Colonic mucosa (tissue), 4 donors: ENCODE measurements around the gene KDM4C. TPM values are rescaled to one million over a fixed set of nuclear protein-coding genes. Genes with fewer than 3 reads are reported as not detected.
A peak's percentile ranks its signal among the peaks of the same experiment; 100 is the strongest.

Experiments used
- DNase-seq: peaks from one replicate; pipeline ENCODE4 v3.0.0-alpha.2; 2020
- H3K27ac ChIP-seq: fragments of 200-600 bp; one replicate; pipeline ENCODE4 v1.8.0; 2021
- H3K27me3 ChIP-seq: fragments of 200-600 bp; one replicate; pipeline ENCODE4 v1.8.0; 2021
- H3K36me3 ChIP-seq: fragments of 200-600 bp; one replicate; pipeline ENCODE4 v1.8.0; 2021
- H3K4me1 ChIP-seq: fragments of 200-600 bp; one replicate; pipeline ENCODE4 v1.8.0; 2021; ENCODE audit warnings: mild to moderate bottlenecking
- H3K4me3 ChIP-seq: fragments of 200-600 bp; one replicate; pipeline ENCODE4 v1.8.0; 2021
- H3K9ac ChIP-seq, 2 donors: one replicate each; pipeline ENCODE4 v1.7.0; 2013; ENCODE audit warnings: control low read depth in 2 of 2, low read depth in 2 of 2, low read length in 2 of 2
- H3K9me3 ChIP-seq: fragments of 200-600 bp; one replicate; pipeline ENCODE4 v1.8.0; 2021
- intact Hi-C: fragments of 100-400 bp; cut with DNase I; formaldehyde crosslinking; loops from one replicate; pipeline ENCODE4 v1.14.1; 2022
- total RNA-seq, 2 donors: library from RNA; stranded (reverse); fragmentation: NEBNext Ultra II Directional in 1 of 2; extraction: Animal tissue kit (Norgen Biotek cat#: 25700) in 1 of 2; gene quantifications; one replicate each; pipeline ENCODE4 v1.2.1, GENCODE V29; 2021
- TF ChIP-seq, protein P1 (sequence below): fragments of 200-600 bp; IDR thresholded peaks from one replicate; pipeline ENCODE4 v1.8.0; 2022; ENCODE audit warnings: antibody characterized with exemption, mild to moderate bottlenecking
- donor health status: healthy.
- donor health status: DM: no; HTN: no; CAD: no.
- donor health status: DM: no; HTN: no; CAD: no.

KDM4C gene
- total RNA-seq, 2 donors from 2014 or later = 37.3 to 42.0 TPM

DNA sequence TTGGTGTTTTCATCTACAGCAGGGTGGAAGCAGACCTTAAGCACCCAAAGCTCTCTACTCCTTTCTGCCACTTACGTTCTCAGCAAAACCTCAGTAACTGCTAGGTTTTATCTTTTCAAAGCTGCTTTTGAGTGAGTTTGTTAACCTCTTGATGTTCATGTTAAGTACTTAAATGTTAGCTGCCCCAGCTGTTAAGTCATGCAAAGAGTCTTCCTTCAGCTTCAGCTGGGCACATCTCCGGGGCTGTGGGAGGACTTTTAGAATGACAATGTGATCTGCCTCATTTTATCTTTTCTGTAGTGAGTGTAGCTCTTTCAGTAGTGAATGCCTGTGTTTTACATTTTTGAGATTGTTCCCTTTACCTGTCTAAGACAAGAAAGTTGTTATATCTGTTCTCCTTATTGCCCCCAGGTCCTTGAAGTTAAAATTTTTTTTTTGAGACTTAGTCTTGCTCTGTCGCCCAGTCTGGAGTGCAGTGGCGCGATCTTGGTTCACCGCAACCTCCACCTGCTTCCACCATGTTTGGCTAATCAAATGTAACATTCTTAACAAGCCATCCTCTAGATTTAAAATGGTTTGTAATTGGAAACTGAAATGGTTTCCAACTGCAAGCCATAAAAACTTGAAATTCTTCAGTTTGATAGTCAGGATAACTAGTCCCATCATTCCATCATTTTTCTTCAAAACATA lies 19.6 kb downstream of the KDM4C start:
- no peak overlapping the region for H3K9ac ChIP-seq
- H3K27me3 ChIP-seq = no peaks in the 10 kb centered on the region
- no peak overlapping the region for H3K27ac ChIP-seq
- H3K4me1 ChIP-seq = peaks cover 14% of the 10 kb centered on the region
- no peak overlapping the region for H3K4me3 ChIP-seq
- intact Hi-C loops = no loop called here
- TF ChIP-seq, protein P1, sequence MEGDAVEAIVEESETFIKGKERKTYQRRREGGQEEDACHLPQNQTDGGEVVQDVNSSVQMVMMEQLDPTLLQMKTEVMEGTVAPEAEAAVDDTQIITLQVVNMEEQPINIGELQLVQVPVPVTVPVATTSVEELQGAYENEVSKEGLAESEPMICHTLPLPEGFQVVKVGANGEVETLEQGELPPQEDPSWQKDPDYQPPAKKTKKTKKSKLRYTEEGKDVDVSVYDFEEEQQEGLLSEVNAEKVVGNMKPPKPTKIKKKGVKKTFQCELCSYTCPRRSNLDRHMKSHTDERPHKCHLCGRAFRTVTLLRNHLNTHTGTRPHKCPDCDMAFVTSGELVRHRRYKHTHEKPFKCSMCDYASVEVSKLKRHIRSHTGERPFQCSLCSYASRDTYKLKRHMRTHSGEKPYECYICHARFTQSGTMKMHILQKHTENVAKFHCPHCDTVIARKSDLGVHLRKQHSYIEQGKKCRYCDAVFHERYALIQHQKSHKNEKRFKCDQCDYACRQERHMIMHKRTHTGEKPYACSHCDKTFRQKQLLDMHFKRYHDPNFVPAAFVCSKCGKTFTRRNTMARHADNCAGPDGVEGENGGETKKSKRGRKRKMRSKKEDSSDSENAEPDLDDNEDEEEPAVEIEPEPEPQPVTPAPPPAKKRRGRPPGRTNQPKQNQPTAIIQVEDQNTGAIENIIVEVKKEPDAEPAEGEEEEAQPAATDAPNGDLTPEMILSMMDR = no peak
- no peak for DNase-seq
- no peaks in the 10 kb centered on the region for H3K9me3 ChIP-seq
- H3K36me3 ChIP-seq = no peaks in the 10 kb centered on the region

DNA sequence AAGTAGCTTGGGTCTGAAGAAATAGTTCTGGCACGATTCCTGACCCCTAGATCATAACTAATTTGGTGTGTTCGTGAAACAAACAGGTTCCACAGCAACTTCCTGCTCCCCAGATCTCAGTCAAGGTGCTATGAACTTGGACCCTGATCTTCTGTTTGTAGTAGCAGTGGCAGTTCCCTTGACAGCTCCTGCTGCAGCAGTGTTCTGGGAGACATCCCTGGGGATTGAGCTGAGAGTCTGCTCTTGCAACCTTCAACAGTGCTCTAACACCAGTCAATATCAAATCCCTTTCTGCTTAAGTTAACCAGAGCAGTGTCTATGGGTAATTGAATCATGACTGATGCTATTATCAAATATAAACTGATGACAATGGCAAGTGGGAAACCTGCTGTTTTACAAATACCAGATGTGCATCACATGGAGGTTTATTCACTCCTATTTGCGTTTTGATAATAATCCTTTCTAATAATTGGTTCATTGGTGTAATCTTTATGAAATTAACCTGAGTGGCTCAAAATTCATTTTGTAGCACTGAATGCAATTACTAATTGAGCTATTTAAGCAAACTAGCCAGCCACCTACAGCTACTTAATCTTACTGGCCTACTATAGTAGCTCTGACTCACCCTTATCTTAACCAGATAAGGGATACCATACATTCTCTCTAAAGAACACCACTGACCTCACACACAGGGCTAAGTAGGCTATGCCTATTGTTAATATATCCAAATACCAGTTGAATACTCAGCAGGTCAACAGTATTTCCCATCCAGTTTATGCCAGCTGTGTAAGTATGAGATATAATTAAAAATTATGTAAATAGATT lies 21.9 kb downstream of the KDM4C start:
- DNase-seq = no peak
- H3K27ac ChIP-seq = peak overlapping the region; percentile 7
- TF ChIP-seq, protein P1 = no peak
- peaks cover 14% of the 10 kb centered on the region for H3K4me1 ChIP-seq
- intact Hi-C loops = no loop called here
- peak overlapping the region in 1 of 2 donors; percentile 42 for H3K9ac ChIP-seq
- no peak overlapping the region for H3K4me3 ChIP-seq
- no peaks in the 10 kb centered on the region for H3K36me3 ChIP-seq
- no peaks in the 10 kb centered on the region for H3K9me3 ChIP-seq
- no peaks in the 10 kb centered on the region for H3K27me3 ChIP-seq

DNA sequence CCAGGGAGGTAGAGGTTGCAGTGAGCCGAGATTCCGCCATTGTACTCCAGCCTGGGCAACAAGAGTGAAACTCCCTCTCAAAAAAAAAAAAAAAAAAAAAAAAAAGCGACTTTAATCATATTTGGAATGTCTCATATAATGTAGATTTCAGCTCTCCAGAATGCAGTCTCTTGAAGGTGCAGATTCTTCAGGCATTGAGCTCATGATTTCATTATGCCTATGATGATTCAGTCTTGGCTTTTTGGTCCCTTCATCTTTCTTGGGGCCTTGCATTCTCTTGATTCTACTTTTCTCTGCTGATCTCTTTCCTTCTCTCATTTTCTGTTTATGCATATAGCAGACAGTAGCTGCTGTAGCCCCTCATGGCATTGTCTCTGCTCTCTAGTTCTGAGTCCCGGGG lies 22.9 kb downstream of the KDM4C start:
- H3K4me3 ChIP-seq = no peak overlapping the region
- peaks cover 14% of the 10 kb centered on the region for H3K4me1 ChIP-seq
- H3K36me3 ChIP-seq = no peaks in the 10 kb centered on the region
- intact Hi-C loops = no loop called here
- H3K27ac ChIP-seq = no peak overlapping the region
- TF ChIP-seq, protein P1 = no peak
- H3K9ac ChIP-seq = no peak overlapping the region
- H3K9me3 ChIP-seq = no peaks in the 10 kb centered on the region
- no peak for DNase-seq
- H3K27me3 ChIP-seq = no peaks in the 10 kb centered on the region

DNA sequence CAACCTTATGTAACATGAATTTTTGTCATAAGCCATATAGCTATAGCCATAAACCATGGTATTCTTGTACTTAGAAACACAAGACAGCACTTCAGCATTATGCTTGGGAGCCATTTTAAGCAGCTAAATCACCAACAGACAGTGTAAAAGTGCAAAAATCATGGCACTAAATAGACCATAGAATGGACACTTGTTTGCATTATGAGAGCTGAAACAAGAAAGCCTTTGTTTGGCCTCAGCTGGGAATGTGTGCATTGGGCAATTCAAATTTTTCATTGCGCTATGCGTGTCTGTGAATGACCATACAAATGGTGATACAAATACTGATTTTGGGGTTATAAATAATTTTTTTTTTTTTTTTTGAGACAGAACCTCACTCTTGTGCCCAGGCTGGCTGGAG lies 23.7 kb downstream of the KDM4C start:
- Histone ChIP-seq H3K9ac (no peak overlapping the region), H3K36me3 (no peaks in the 10 kb centered on the region), H3K4me3 (no peak overlapping the region), H3K4me1 (peaks cover 14% of the 10 kb centered on the region), H3K27ac (no peak overlapping the region), H3K27me3 (no peaks in the 10 kb centered on the region), H3K9me3 (no peaks in the 10 kb centered on the region)
- DNase-seq = no peak
- TF ChIP-seq, protein P1 = no peak
- intact Hi-C loops = no loop called here

- TF ChIP-seq, protein P1 = no peak
- no peak for DNase-seq
- Histone ChIP-seq H3K9me3 (no peaks in the 10 kb centered on the region), H3K27me3 (no peaks in the 10 kb centered on the region), H3K4me1 (peaks cover 14% of the 10 kb centered on the region), H3K27ac (no peak overlapping the region), H3K9ac (no peak overlapping the region), H3K36me3 (no peaks in the 10 kb centered on the region), H3K4me3 (no peak overlapping the region)
- intact Hi-C loops = no loop called here
Observed at GRCh38 chr9:6782345-6782744, 24.6 kb downstream of the KDM4C start.
